Myocyte (in vitro differentiated cells): ENCODE data around the gene ANKRD65. TPM values are rescaled to one million over a fixed set of nuclear protein-coding genes. Genes with fewer than 3 reads are reported as not detected.
"Not testable (repeated sequence)": the region's sequence is repeated elsewhere in the genome, so short reads cannot be mapped to it uniquely, and the experiment has no call there.

Source experiments
- DNase-seq: peaks from one replicate; pipeline ENCODE4 v3.0.0-alpha.2; 2012; ENCODE audit warnings: low read depth
- polyA plus RNA-seq: library from polyadenylated mRNA; unstranded; fragments of >200 nt; gene quantifications from one replicate; pipeline ENCODE4 v1.2.1, GENCODE V29; 2012; ENCODE audit warnings: missing spikeins
- total RNA-seq: library from RNA; depleted of rRNA; stranded (reverse); fragments of >200 nt; gene quantifications from 2 replicates; pipeline ENCODE4 v1.2.3, GENCODE V29; 2014

Gene ANKRD65
- not detected in 2 replicates for total RNA-seq
- polyA plus RNA-seq: not detected

GRCh38 chr1:1421147-1421906 is at the start of gene ANKRD65:
Gene ANKRD65 (minus strand): TSS chr1:1421276. CDS start chr1:1421005, 271 bp downstream.
- DNase-seq: no peak

GRCh38 chr1:1468196-1468985 is 47.3 kb upstream of the ANKRD65 start:
- DNase-seq: not testable (repeated sequence)

GRCh38 chr1:1463312-1463711 is 42.2 kb upstream of the ANKRD65 start:
- DNase-seq: no peak

GRCh38 chr1:1462318-1462966 is 41.4 kb upstream of the ANKRD65 start:
- no peak for DNase-seq

GRCh38 chr1:1461721-1462317 is 40.7 kb upstream of the ANKRD65 start:
- DNase-seq: no peak

- DNase-seq: no peak
These were observed 39.6 kb upstream of the ANKRD65 start for GRCh38 chr1:1460540-1461130.

GRCh38 chr1:1459711-1460110 is 38.6 kb upstream of the ANKRD65 start:
- DNase-seq: not testable (repeated sequence)

- not testable (repeated sequence) for DNase-seq
These were observed 38.1 kb upstream of the ANKRD65 start for GRCh38 chr1:1459156-1459555.

- DNase-seq: not testable (repeated sequence)
These were observed 35.7 kb upstream of the ANKRD65 start for GRCh38 chr1:1456683-1457255.

GRCh38 chr1:1455934-1456333 is 34.9 kb upstream of the ANKRD65 start:
- not testable (repeated sequence) for DNase-seq

- no peak for DNase-seq
These were observed 34.3 kb upstream of the ANKRD65 start for GRCh38 chr1:1455366-1455884.

GRCh38 chr1:1454286-1455056 is 33.4 kb upstream of the ANKRD65 start:
- DNase-seq: not testable (repeated sequence)

- no peak for DNase-seq
These were observed 31.8 kb upstream of the ANKRD65 start for GRCh38 chr1:1452882-1453281.

- not testable (repeated sequence) for DNase-seq
These were observed 31.3 kb upstream of the ANKRD65 start for GRCh38 chr1:1452365-1452739.

- no peak for DNase-seq
These were observed 30.8 kb upstream of the ANKRD65 start for GRCh38 chr1:1451696-1452364.

- not testable (repeated sequence) for DNase-seq
These were observed 29.5 kb upstream of the ANKRD65 start for GRCh38 chr1:1450616-1451015.

- DNase-seq: no peak
These were observed 28.1 kb upstream of the ANKRD65 start, which contains the start of gene ATAD3C for GRCh38 chr1:1449099-1449739. Gene ATAD3C (plus strand): TSS chr1:1449689. CDS start chr1:1450684, 995 bp downstream.

GRCh38 chr1:1446631-1447030 is 25.6 kb upstream of the ANKRD65 start:
- DNase-seq: not testable (repeated sequence)
